Iris pigment epithelial cell (primary cell): ENCODE data around the gene CSMD2.

ENCODE experiments used
- DNase-seq: peaks from one replicate; pipeline ENCODE4 v3.0.0-alpha.2; 2011; ENCODE audit warnings: low read depth

CSMD2 gene

DNA sequence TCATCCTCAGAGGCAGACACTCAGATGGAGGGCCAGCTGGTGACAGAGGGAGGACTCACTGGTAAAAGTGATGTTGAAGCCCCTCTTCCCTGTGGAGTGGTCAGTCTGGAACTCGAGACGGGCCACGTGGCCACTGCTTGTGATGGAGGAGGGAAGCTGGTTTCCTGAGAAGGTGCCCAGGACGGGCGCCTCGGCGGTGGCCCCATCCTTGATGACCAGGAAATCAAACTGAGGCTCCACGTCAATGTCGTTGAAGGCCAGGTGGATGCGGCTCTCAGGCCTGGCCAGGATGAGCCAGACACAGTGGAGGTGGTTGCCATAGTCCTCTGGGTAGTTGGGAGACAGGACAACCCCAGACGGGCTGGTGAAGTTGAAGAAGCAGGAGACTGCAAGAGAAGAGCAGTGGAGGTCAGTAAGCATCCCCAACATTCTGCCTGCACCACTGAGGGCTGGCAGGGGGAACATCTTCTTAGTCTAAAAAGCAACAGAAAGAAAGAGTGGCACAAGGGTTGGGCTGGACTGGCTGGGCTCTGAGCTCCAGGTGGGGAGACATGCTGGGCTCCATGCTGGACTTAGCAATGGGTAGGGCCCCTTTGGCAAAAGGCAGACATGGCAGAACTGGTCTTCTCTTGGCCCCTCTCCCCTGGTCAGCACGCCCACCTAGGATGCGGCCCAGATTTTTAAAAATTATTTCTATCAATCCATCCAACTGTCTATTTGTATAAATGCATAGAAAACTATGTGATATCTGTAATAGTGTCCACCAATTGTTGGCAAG is 421.6 kb downstream of the CSMD2 start:
- no peak for DNase-seq

DNA sequence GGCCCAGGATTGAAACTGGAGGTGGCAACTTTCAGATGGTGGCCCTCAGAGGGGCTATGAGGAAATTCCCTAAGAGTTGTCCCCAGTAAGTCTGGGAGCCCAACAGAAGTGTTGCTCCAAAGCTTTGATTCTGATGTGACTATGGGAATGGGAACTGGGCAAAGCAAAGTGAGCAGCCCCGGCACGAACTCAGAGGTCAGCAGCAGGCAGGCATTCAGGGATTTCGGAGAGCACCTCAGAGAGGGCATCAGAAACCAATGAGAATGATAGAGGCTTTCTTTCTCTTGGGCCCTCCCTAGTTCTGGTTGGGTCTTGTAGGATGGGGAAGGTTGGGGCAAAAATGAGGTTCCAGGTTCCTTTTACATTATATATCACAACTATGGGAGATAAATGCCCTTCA is 422.4 kb downstream of the CSMD2 start:
- no peak for DNase-seq

DNA sequence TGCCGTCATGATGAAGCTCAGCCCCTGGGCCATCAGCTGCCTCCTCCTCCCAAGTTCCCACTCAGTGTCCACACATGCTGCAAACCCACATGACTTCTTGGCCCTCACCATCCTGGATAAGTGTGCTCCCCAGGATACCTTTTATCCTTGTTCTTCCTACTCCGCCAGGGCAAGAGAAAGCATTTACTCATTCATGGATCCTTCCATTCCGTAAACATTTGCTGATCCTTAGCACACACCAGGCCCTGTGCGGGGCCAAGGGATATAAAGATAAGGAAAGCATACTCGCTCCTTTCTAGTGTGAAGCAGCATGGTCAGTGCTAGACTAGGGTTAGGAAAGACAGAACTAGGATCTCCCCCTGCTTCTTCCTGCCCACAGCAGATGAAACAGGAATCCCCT is 423.3 kb downstream of the CSMD2 start:
- DNase-seq: no peak

DNA sequence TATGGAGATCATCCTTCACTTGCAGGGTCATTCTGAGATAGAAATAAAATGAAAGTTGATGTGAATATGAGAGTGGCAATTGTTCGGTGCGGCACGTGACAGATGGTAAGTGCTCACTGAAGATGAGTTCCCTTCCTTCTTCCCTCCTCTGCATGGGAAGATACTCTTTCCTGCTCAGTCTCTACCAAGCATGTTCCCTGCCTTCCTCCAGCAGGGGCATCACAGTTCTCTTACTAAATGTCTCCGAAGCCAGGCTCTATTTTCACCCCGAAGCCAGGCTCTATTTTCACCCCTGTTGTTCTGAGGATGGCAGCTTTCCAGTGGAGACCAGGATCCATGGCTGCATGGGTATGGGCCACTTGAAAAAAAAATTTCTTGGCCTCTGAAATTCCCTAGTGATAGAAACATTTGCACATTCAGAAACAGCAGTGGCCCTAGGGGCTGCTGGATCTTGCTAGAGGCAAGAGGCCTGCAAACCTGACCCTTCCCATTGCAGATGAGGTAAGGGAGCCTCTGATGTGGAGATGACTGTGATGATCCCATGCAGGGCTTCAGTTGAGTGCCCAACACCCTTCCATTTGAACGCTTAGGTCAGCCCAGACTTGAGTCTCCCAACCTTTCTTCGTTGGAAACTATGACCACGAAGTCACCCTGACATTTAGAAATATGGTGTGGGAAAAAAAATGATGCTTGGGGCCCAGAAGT is 424.8 kb downstream of the CSMD2 start:
- no peak for DNase-seq

DNA sequence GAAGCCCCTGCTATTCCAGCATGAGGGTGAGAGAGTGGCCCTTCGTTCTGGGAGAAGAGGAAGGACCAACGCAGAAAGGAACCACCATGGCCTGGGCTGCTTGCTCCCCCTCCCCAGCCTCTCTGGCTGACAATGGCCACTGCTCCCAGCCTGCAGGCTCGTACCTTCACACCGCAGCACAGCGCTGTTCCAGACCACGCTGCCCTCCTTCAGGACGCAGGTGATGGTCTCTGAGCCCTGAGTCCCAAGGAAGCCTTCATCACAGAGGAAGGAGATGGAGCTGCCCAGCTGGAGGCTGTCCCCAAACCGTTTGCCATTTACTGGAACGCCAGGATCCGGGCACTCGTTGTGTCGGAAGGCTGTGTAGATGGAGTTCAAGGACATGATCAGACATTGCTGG is 426.1 kb downstream of the CSMD2 start:
- DNase-seq: no peak

- no peak for DNase-seq
Measured at GRCh38 chr1:33738536-33738935, 426.5 kb downstream of the CSMD2 start.

GRCh38 chr1:33736496-33736895 is 428.5 kb downstream of the CSMD2 start:
- DNase-seq: no peak

GRCh38 chr1:33735624-33736023 is 429.4 kb downstream of the CSMD2 start:
- peak; percentile 4 for DNase-seq

DNA sequence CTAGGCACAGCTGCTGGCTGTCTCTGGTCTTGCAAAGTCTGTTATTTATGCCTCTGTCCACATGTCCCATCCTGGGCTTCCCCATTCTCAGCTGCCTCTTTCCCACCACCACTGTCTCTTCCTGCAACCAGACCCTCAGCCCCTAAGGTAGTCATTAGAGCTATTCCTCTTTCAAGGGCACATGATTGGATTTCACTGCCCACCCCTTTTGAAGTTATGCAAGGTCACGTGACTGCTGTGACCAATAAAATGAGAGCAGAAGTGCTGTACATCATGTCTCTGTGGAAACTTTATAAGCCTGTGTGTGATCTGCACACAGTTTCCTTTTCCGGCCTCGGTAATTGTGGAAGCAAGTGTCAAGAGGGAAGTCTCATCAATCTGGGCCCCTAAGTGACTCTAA is 437.7 kb downstream of the CSMD2 start:
- DNase-seq: no peak

GRCh38 chr1:33726274-33726804 is 438.7 kb downstream of the CSMD2 start:
- DNase-seq: no peak

DNA sequence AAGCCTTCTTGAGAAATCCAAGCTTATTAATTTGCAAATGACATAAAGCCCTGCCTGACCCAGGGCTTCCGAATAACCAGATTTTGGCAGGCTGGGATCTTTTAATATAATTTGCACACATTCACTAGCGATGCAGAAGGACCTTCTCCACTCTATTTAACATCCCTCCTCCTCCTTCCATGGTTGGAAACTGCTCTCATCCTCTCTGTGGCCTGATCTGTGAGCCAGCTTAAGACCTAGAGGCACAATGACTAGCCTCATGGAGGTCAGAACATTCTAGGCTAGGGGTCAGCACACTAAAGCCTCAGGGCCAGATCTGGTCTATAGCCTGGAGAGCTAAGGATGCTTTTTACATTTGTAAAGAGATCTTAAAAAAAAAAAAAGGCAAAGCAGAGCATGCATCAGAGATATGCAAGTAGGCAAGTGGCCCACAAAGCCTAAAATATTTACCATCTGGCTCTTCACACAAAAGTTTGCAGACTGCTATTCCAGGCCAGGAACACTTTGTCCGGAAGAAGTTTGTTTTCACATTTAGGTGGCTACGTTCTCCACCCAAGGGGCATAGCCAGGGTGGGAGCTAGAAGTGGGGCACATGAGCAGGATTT is 439.4 kb downstream of the CSMD2 start:
- DNase-seq: no peak

GRCh38 chr1:33725037-33725436 is 440.0 kb downstream of the CSMD2 start:
- no peak for DNase-seq

GRCh38 chr1:33724348-33724747 is 440.7 kb downstream of the CSMD2 start:
- DNase-seq: no peak

GRCh38 chr1:33723251-33723650 is 441.8 kb downstream of the CSMD2 start:
- DNase-seq: no peak

- DNase-seq: no peak
Measured at GRCh38 chr1:33721301-33721815, 443.7 kb downstream of the CSMD2 start.

DNA sequence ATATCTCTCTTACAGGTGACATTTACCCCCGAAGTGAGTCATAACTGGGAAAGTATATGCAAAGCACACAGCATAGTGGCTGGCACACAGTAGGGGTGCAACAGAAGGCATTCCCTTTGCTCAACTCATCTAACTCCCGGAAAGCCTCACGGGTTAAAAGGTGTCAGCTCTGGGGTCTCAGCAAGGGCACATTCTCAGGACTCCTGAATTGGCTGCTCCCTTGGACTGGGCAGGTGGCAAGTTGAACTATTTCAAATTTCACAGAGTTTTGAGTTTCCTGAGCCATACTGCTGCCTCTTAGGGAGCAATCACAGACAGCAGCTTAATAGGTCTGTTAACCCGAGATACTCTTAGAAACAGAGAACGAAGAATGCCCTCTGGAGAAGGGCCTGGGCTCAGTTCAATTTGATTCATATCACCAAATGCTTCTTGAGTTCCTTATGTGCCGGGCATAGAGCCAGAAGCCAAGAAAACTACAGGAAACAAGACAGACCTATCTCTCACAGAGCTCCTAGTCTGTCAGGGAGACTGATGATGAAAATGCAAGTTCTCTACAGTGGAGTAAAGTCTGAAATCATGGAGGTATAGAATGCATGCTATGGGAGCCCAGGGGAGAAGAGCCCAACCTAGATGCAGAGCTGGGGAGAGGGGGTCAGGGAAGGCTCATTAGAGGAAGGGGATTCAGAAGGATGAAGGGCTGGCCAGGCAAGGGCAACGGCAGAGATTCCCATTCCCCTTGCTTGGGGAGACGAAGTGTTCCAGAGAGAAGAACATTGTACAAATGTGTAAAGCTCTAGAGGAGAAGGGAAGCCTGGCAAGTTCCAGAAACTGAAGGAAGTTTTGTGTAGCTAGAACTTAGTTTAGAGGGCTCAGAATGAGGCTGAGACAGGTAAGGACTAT is 445.0 kb downstream of the CSMD2 start:
- DNase-seq: peak; percentile 2

- DNase-seq: no peak
Measured at GRCh38 chr1:33719326-33719725, 445.7 kb downstream of the CSMD2 start.

DNA sequence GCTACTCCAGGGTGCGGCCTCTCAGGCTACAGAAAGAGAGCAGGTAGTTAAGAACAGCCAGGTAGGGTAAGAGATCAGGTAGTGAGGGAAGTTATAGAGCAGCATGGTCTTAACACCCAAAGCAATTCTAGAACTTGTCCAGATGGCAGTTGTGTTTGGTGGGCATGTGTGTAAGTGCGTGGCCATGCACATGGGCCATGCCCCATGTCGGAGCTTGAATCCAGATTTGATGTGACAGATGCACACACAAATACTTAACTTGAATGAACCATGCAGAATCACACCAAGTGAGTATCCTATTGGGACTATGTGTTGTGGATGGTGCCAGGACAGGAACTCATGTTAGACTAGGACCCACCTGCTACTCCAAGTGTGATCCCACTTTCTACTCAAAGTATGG is 446.8 kb downstream of the CSMD2 start:
- no peak for DNase-seq

GRCh38 chr1:33716976-33717688 is 447.9 kb downstream of the CSMD2 start:
- no peak for DNase-seq

DNA sequence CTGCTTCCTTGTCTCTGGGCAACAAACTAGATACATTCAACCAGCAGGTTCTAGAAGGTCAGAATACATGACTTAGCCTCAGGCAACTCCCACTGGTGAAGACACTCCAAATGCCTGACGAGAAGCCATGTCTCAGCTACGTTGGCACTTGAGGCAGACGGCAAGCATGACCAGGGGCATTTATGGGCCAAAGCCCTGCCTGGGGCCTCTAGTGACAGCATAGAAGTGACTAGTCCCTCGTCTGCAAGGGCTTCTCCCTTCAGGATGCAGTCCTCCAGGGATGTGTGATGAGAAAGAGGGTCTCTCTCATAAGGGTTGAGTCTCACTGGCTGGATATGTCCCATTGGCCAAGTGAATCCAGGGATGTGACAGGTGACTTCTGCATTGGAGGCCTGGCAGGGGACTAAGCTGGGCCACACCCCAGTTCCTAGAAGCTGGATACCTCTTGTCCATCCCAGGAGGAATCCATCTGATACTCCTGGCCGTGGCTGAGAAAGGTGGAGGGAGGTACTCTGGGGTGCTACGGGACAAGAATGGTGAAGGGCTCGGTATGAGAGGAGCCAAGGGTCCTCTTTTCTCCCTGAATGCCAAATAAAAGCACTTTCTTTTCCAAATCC is 449.7 kb downstream of the CSMD2 start:
- no peak for DNase-seq

DNA sequence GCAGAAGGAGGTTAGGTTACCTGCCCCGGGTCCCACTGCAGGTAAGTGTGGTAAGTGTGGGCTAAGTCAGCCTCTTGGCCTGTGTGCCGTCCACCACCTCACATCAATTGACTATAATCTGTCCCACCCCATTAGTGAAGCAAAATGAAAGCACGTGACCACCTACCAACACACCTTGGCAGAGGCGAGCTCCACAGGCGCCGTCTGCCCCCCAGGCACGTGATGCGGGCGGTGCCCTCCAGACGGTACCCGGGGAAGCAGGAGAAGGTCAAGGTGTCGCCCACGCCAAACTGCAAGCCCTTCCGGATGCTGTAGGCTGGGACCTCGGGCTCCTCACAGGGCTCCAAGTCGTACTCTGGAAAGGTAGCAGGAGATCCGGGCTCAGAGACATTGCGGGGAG is 450.6 kb downstream of the CSMD2 start:
- no peak for DNase-seq
